ENCODE measurements around the gene HSD17B2.
"Not testable (repeated sequence)": the region's sequence is repeated elsewhere in the genome, so short reads cannot be mapped to it uniquely, and the experiment has no call there.

HSD17B2 gene

DNA sequence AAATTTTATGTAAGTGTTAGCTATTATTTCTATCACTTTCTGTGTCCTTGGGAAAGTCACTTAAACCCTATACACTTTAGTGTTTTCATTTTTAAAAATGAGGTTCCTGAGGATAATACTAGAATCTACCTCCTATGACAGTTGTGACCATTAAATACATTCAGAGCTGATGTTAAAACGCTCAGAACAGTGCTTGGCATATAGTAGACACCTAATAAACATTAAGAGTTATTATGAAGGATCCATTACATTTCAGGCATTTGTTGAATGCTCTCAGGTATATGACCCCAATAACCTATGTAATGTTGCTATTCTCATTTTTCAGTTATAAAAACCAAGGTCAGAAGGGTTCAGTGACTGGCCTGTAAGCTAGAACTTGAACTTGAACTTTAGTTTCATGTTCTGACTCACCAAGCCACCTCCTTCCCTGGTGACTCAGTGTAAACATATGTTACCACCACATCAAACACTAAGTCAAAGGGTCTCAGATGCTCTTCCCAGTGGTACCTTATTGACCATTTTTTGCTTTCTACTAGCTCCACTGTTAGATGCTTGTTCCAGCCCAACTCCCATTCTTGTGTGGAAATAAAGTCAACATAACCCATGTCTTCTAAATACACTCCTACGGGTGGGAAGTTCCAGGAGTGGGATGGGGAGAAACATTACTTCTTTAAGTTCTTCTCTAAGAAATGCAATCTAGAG lies 47.6 kb downstream of the HSD17B2 start:
- DNase-seq, result no peak

DNA sequence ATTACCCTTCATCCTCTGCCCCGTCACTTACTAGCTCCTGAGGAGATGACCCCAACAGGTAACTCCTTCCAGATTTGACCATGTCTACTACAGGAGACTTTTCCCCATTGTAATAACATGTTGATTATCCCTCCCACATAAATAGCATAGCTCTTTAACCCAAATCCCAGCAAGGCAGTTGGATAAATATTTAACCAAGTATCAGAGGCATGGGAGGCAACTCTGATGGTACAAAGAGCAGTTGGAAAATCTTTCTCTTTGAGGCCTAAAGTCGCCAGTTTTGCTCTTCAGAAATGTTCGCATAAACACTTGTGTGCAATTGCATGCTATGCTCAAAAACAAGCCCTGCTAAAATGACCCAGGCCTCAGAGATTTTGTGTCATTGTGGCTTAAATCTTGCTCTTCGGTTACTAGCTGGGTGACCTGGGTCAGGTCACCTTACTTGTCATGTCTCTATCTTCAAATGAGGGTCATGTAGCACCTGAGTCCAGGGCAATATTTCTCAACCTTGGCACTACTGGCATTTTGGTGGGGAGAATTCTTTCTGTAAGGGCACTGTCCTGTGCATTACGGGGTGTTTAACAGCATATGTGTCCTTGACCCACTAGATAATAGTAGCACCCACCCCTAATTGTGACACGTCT lies 48.8 kb downstream of the HSD17B2 start:
- DNase-seq, result no peak

DNA sequence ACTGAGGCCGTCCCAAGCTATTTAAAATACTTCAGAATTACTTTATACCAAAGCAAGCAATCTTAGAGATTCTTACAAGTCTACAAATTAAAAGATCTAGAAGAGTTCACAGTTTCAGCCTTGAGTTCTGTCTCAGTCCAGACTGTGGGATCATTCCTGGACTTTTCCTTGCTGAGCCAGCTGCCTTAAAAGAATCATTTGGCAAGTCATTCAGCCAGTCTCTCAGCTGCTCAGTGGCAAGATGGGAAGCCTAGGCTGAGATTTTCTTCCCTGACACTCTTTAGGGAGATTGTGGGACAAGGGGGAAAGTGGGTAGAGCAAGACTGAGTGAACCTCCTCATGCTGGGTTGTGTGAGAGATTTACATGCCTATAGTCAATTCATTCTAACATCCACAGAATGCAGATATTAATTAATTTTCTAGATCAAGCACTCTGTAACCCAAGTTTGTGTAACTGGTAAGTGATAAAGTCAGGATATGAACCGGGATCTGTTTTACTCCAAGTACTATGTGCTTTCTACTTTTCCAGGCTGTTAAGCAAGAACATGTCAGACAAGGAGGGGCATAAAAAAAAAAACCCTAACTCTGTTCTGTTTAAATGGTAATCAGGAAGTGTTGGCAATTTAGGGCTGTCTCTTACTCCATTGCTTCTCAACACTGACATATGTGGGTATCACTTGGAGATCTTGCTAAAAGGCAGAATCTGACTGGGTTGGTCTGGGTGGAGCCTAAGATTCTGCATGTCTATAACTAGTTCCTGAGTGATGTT lies 50.1 kb downstream of the HSD17B2 start:
- DNase-seq, result no peak

DNA sequence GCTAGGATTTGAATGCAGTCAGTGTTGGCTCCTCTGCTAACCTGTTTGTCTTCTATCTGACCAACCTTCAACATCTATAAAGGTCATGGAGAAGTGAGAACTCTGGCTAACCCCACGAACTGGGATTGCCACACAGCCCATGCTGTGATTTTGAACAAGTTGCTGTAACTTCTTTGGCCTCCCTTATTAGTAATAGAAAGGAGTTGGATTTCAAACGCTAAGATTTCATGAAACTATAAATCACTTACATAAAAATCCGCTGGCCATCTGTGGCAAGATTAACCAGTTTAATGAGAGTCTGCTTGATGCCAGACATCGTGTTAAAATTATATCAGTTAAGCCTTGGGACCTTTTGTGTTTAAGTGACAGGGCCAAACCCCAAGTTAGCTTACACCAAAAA lies 53.4 kb downstream of the HSD17B2 start:
- no peak for DNase-seq

DNA sequence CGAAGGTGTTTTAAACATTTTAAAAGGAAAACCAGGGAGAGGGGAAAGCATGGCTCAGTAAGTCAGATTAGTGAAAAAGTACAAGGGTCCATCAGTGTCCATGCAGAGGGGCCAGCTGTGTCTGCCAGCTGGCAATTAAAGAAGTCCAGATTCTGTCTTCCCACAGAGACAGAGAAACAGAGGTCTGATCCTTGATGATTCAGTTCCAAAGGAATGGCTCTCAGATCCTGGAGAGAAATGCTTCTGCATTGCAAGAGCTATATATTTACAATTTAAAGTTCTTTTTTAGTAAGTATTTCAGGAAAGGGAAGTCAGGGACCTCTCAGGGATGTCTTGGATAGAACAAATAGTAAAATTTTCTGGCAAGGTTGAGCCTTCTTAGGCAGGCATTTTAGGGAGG lies 56.2 kb downstream of the HSD17B2 start:
- DNase-seq, result no peak

DNA sequence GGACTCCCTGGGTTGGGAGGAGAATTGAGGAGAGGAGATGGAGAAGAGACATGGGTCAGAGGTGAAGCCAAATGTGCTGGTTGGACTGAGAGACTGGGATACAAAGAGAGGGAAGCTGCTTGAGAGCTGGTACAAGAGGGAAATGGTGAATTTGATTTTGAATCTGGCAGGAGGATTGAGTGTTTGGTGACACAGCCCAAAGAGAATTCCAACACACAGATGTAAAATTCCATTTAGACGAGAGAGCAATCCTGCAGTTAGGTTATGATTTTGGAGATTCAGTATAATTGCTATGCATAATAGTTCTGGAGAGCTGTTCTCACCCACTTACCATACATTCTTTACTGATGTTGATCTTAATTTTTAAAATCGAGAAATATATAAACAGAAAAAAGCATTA lies 57.7 kb downstream of the HSD17B2 start:
- no peak for DNase-seq

DNA sequence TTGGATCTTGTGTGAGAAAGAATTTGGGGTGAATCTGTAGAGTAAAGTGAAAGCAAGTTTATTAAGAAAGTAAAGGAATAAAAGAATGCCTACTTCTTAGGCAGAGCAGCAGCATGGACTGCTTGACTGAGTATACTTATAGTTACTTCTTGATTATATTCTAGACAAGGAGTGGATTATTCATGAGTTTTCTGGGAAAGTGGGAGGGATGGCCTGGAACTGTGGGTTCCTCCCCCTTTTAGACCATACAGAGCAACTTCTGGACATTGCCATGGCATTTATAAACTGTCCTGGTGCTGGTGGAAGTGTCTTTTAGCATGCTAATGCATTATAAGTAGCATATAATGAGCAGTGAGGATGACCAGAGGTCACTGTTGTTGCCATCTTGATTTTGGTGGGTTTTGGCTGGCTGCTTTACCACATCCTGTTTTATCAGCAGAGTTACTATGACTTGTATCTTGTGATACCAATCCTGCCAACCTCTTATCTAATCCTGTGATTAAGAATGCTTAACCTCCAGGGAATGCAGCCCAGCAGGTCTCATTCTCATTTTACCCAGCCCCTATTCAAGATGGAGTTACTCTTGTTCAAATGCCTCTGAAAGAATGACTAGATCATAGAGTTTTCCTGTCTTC lies 58.7 kb downstream of the HSD17B2 start:
- no peak for DNase-seq

DNA sequence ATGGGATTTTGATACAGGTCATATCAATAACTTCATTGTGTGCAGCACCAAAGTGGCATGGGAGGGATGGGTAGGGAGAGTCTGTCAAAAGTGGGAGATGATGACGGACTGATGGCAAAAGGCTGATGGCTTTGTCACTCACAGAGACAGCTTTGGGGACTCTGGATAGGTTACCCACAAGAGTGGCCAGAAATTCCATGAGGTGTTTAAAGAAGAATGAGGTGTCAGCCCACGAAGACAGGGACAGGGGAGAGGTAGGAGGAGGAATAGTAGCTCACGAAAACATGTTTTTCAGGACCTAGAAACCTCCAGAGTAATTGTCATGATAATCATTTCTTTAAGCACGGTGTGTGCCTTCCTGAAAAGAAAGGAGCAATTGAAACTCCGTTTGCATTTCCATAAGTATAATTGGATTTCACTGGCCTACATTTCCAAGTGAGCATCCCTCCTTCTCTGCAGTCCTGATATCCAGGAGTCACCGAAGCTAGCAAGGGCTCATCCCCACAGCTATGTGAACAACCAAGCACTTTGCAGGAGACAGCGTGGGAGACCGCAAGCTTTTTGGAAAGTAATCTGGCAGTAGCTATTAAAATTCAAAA lies 60.0 kb downstream of the HSD17B2 start:
- DNase-seq, result no peak

DNA sequence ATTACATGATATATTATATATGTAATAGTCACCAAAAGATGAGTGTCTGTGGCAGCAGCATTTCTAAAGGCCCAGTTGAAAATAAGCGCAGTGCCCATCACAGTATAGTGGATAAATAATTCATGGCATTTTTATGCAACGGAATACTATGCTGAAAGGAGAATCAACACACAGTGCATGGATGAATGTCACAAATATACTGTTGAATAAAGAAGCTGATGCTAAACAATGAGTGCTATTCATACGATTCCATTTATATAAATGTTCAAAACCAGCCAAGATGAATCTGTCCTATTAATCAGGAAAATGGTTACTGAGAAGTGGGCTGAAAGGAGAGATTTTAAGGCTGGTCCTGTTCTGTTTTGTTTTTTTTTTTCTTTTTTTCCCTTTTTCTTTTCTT lies 61.6 kb downstream of the HSD17B2 start:
- DNase-seq, result no peak

DNA sequence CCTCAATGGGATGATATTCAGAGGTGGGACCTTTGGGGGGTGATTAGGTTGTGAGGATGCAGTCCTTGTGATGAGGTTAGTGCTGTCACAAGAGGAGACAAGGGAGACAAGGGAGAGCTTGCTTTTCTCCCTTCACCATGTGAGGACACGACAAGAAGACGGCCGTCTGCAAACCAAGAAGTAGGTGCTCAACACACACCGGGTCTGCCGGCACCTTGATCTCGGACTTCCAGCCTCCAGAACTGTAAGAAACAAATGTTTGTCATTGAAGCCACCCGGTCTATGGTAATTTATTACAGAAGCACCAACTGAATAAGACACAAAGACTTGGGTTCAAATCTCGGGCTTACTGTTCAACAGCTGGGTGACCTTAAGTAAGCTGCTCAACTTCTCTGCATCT lies 70.1 kb downstream of the HSD17B2 start:
- DNase-seq, result no peak

DNA sequence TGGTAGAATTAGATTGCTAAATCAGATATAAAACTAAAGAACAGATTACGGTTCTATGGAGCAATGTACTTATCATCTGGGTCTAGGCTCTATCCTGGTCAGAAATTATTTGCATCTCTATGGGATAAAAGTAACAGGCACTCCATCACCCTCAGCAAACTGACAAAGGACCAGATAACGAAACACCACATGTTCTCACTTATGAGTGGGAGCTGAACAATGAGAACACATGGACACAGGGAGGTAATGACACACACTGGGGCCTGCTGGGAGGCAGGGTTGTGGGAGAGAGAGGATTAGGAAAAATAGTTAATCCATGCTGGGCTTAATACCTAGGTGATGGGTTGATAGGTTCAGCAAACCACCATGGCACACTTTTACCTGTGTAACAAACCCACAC lies 73.0 kb downstream of the HSD17B2 start:
- no peak for DNase-seq

DNA sequence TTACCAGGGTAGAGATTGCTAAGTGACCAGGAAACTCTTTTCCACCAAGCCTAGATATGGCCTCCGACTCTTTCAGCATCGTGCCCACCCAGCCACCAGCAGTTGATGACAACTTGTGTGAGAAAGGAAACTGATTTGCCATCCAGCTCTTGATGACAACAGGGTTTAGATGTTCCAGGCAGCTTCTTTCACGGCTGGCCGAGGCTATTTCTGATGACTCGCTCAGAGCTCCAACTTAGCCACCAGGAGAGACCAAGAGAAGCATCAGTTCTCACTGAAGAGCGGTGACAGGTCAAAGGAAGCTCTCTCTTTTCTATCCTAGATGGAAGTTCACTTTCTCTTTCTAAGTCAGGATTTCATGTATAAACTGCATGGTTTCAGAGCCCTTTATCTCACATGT lies 73.7 kb downstream of the HSD17B2 start:
- DNase-seq, result no peak

DNA sequence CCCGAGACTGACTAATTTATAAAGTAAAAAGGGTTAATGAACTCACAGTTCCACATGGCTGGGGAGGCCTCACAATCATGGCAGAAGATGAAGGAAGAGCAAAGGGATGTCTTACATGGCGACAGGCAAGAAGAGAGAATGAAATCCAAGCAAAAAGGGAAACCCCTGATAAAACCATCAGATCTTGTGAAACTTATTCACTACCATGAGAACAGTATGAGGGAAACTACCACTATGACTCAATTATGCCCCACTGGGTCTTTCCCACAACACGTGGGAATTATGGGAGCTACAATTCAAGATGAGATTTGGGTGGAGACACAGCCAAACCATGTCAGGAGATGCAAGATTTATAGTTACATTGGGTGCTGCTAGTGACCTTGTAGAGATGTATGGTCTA lies 74.2 kb downstream of the HSD17B2 start:
- DNase-seq, result not testable (repeated sequence)

DNA sequence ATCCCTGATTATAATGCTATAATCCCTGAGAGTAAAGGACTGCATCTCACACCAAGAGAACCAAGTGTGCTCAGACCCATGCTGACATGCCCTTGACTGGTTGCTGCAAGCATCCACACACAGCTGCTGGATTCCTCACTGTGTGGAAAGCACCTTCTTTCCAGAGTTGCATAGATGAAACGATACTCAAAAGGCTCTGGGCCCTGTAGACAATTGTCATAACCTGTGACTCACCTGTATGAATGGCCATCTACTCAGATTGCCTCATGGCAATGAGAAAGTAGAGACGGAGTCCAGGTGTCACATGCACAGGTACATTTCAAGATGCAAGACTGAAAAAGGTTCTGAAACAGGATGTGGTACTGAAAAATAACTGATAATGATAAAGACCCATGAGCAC lies 76.9 kb downstream of the HSD17B2 start:
- no peak for DNase-seq

DNA sequence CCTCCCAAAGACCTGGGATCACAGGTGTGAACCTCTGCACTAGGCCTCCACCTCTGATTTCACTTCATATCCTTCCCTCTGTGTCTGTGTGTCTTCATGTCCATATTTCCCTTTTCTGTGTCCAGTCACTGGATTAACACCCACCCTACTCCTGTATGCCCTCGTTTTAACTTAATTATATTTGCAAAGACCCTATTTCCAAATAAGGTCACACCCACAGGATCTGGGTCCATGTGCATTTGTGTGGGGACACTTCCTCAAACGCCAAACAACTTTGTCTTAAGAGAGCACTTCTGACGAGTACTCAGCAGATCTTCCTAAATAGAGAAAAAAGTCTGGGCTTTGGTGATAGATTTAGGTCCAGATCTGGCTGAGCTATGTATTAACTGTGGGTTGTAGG lies 78.7 kb downstream of the HSD17B2 start:
- DNase-seq, result no peak

DNA sequence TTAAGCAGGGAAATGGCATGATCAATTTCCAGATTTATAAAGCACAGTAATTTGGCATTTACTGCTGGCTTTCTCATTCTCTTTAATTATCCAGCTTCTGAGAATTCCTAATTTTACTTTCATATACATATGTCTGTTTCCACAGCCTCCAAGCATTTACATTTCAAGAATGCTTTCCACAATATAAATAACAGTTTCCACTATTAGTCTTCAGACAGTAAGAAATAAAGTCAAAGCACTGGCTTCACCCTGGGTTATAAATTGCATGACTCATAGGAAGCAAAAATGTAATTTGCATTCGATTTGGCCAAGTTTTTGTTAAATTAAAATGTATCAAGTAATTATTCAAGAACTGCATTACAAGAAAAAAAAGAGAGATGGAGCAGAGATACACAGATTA lies 81.5 kb downstream of the HSD17B2 start:
- DNase-seq, result no peak

DNA sequence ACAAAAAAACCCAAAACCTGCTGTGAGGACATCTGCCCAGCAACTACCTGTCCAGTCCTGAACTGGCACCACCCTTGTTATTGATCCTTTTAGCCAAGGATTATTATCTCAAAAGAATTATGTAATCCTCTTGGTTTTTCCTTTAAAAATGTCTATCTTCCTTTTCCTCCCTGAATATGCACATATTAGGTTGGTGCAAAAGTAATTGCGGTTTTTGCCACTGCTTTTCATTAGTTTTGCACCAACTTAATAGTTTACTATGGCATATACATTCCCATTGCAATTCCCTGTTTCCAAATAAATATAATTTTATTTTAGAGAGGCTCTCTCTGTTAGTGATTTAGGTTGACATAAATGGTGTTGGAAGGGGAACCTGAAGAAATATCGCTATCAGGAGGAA lies 83.7 kb downstream of the HSD17B2 start:
- DNase-seq, result no peak

DNA sequence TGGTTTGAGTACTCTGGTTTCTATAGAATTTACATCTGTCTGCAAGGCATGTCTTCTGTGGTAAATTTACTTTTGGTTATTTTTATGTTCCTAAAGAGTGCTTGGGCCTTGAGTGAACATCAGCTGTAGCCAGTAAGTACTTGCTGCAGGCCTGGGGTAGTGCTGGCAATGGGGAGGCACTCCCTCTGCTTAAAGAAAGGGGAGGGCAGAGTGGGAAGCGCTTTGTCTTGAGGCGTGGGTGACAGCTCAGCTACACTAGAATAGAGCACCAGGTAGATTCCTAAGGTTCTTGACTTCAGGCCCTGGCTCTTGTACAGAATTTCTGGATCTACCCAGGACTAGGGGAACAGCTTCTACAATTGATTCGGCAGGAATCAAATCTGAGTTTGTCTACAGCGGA lies 84.4 kb downstream of the HSD17B2 start:
- DNase-seq, result no peak

DNA sequence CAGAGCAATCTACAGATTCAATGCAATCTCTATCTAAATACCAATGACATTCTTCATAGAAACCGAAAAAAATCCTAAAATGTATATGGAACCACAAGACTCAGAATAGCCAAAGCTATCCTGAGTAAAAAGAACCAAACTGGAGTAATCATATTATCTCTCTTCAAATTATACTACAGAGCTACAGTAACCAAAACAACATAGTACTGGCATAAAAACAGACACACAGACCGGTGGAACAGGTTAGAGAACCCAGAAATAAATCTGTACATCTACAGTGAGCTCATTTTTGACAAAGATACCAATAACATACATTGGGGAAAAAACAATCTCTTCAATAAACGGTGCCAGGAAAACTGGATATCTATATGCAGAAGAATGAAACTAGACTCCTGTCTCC lies 89.6 kb downstream of the HSD17B2 start:
- DNase-seq, result no peak

DNA sequence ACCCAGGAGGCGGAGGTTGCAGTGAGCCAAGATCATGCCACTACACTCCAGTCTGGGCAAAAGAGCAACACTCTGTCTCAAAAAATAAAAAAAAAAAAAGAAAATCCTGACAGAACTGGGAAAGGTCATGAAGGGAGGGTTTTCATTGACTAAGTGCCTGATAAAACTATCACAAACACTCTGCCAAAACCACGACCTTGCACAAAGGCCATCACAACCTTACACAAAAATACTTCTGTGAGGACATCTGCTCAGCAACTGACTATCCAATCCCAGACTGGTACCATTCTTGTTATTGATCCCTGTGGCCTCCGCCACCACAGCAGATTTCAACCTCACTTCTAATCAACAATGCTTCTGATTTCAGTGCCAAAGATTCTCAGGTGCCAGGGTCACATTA lies 94.8 kb downstream of the HSD17B2 start:
- no peak for DNase-seq

DNA sequence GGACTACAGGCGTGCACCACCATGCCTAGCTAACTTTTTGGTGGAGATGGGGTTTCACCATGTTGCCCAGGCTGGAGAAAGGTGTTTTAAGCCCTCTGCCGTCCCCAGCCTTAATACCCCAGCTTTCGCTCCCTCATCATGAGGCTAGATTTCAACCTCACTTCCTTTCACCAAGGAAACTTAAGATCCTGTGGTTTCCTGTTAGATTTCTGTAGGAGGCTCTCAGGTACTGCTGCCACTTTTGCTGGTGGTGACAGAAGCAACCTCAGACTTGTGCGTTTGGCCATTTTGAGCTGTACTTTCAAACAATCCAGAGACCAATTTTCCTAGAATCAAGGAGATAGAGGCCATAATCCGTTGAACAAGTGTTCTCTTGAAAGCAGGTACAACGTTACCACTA lies 98.7 kb downstream of the HSD17B2 start:
- DNase-seq, result no peak

DNA sequence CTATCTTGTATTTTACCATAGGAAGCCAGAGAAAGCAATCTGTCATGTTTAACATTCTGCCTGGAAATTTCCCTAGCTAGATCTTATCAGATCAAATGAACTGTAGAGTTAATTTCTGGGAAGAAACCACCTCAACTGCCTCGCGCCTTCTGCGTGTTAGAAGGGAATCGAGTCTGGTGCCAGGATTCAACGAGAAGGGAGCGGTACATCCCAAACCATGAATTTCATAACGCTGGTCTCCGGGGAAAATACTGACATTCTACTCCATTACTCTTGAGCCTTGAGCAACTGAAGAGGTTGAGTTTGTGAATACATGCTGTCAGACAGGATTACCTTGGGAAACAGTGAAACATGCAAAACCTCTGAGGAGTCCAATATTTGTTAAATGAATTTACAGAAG lies 99.8 kb downstream of the HSD17B2 start:
- no peak for DNase-seq

DNA sequence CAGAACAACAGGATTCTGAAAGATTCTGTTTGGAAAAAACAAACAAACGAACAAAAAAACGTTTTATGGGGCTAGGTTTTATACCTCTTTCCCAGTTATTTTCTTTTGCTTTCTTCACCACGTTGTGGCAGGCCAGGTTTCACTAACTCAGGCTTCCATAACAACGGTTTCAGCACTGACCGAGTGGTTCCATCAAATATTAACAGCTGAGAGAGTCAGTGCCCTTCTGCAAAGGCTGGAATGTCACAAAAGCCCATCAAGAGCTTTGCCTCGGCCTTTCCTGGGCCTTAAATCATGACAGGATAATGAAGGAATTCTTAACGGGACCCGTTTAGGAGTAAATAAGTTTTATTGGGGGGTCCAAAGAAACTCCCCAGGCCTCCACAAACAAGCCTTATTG lies 100.8 kb downstream of the HSD17B2 start:
- DNase-seq, result no peak

Data from left hindlimb (tissue), 1 donor.